Esophagus mucosa (tissue), 1 donor: ENCODE data around the gene PVALB. TPM values are rescaled to one million over a fixed set of nuclear protein-coding genes. Genes with fewer than 3 reads are reported as not detected.

Experiments
- ATAC-seq: fragments of 200-7000 bp; cut with Tn5 transposase; one replicate; pipeline ENCODE4 v1.9.1; 2020
- total RNA-seq: library from RNA; stranded (reverse); gene quantifications from one replicate; pipeline ENCODE4 v1.2.4, GENCODE V29; 2023
- donor health status: DM: yes; HTN: yes; CAD: no.

The PVALB gene
- total RNA-seq, 1 donor from 2014 or later: not detected

- no peak for ATAC-seq
Observed at GRCh38 chr22:36771356-36772063, 45.3 kb downstream of the PVALB start.

DNA sequence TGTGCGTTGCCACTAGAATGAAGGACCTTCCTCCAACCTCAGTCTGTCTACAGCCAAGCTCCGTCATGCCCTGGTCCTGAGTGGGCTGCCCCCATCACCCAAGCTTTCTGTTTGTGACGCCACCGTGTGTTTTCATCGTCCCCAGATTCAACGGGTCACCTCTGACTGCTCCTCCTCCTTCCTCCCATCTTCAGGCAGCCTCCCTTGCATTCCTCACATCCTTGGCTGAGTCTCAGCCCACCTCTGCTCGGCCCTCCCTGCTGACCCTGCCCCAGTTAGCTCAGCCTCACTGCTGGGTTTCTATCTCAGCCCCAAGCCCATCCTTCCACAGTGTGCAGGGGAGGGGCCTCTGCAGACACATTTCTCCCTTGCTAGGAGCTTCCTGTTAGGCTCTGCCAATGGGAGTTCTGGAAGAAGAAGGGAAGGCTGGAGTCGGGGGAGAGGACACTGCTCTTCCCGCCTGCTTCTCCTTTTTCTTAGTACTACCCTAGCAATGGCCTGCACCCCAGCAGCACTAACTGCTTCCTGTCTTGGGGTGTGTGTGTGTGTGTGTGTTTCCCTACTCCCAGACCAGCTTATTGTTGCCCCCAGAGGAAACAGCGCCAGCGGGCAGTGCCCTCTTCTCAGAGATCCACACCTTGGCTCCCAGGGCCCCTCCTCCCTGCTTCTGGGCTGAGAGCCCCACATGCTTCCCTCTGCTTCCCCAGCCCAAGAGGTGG, 46.2 kb downstream of the PVALB start:
- ATAC-seq: no peak

DNA sequence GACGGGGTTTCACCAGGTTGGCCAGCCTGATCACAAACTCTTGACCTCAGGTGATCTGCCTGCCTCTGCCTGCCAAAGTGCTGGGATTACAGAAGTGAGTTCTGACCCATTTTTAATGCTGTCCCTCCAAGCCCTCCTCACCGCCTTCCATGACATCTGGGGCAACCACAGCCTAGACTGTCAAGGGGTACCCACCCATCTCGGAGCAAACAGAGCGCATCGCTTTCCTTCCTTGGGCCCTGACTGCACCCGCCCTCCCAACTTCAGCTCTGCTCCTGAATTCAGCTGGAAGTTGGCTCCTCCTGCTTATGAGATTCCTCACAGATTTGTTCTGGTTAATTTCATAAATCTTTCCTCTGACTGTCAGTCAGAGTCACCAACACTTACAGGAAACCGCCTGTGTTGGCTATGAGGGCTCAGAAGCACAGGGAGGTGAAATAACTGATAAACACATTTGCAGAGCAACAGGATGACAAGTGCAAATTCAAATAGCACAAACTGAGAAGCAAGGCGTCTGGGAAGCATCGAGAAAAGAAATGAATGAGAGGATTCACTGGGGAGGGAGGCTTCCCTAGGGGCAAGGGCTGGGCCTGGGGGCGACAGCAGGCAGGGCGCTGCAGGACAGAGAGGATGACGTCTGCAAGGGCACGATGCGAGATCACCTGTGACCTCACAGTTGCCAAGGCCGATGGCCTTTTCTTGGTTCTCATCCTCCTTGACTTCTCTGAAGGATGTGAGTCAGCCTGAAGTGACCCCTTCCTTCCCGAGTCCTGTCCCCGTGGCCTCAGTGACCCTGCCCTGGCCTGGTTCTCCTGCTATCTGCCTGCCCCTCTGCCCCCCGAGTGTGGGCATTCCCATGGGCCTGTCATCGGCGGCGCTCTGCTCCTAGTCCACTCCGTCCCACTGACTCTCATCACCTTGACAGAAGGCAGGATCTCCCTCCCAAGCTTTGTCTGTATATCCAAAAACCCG, 47.0 kb downstream of the PVALB start:
- ATAC-seq: no peak

DNA sequence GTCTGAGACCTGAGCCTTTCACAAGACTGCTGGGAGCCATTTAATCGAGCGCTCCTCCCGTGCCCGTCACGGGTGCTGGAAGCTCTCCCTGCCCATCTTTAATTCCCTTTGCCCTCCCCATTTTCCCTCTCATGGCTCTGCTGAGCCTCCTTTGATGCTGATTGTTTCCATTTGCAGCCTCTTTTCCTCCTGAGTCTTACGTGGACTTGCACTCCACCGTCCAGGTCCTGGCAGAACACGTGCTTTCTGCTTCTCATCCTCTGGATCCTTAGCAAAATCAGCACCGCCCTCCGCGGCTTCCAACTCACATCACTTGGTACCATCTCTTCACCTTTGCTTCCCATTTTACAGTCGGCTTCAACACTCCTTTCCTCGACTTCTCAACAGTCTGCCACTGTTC, 48.2 kb downstream of the PVALB start:
- ATAC-seq: no peak

DNA sequence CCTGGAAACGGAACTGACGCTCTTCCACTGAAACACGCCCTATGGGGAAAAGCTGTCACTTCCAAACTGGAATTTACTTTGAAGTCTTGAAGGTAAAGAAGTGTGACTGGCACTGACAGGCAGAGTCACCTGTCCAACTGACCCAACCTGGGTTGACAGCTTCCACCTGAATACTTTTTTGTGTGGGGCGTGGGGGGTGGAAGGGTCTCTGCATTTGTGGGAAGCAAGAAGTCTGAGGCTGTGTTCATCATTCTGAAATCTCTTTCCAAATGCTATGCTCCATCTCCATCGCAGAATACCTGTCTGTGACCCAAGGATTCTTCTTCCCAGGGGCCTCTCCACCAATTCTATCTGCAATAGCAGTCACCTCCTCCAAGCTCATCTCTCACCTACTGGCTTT, 48.7 kb downstream of the PVALB start:
- ATAC-seq: no peak

DNA sequence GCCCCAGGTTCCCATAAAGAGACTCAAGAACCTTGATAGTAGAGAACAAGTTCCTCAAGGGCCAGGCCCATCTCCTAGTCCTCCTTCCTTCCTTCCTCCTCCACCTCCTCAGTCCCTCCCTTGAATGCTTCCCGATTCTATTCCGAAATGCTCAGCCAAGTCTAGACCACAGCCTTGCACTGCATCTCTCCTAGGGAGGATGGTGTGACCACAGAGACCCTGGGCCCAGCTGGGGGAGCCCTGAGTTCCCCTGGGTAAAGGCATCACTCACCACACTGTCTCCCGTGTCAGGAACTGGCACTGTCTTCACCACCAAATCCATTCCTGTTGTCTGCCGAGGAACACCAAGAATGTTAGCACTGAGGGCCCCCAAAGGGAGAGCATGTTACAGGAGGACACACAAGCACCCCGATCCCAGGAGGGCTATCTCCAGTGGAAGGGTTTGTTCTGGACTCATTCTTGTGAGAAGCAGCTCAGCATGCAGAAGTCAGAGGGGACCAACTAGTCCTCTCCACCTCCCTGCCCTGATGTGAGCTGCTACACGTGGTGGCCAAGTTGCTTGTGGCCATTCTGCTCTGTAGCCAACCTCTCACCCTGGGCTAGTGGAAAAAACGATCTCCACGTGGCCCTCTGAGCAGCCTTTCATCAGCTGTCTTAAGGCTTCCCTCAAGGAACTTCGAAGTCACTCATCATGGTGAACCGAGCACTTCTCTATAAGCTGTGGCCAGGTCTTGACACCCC, 49.6 kb downstream of the PVALB start:
- ATAC-seq: no peak

DNA sequence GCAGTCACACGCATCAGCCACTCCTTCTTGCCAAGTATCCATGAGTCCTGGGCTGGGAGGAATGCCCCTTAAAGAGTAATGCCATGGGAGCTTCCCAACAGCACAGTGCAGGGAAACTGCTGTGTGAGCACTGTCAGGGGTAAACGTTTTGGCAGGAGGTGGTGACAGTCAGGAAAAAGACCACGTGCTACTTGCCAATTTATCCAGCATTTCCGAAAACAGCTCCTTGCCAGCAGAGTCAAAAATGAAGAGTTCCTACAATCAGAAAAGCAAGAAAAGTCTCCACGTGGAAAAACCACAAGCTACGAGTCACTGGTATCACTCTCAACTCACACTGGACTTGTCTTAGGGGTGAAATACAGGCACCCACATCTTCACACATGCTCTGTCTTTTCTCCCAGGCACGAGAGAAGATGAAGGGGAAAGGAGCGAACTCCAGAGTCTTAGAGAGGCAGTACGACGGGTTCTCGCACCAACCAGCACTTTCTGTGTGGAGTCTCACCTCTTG, 50.8 kb downstream of the PVALB start:
- no peak for ATAC-seq

DNA sequence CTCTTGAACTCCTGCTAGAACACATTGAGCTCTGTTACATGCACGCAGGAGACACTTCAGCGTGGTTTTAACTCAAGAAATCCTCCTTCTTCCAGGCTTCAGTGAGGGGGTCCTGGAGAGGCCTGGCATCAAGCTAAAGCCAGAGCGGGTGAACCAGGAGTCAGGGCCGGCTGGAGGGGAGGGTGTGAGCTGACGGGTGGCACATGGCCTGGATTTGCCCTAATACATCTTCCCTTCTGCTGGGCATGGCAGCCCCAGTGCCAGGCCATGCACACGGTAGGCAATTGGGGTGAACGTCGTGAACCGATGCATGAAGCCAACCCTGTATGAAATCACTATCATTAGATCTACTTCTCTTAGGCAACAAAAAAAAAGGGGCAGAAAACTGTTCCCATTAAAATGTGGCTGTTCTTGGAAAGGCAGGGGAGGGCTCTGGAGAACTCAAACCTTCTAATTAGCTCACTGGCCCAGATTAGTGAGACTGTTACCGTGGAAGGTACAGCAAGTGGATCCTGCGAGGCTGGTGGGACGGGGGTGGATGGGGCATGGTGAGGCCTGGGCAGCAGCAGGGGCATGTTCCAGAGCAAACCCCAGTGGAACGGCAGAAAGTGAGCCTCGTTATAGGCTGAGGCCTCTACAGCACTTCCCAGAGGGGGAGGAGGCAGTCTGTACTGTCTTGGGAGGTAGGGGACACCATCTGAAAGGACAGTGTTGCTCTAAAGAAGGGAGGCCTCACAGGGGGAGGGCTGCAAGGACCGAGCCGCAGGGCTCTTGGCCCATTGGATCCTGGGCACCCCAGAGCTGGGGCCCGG, 51.5 kb downstream of the PVALB start:
- no peak for ATAC-seq

DNA sequence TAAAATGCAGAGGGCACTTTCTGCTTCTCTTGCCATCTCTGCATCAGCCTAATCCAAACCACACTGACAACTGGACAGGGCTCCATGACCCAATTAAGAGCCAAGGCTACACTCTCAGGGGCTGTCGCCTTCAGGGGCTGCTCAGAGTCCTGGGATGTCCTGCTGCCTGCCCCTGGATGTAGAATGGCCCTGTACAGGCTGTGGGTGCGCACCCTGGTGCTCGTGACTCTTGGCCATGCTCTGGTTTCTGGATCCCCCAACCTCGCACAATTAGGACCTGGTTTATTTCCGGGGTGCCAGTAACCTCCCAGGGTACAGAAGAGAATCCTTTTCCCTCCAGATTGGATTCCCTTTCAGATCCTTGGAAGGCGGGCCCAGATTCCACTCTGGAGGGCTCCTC, 52.2 kb downstream of the PVALB start:
- ATAC-seq: no peak

GRCh38 chr22:36764060-36764459, 52.8 kb downstream of the PVALB start:
- ATAC-seq: peak; percentile 59

GRCh38 chr22:36763576-36763975, 53.3 kb downstream of the PVALB start:
- peak; percentile 88 for ATAC-seq

GRCh38 chr22:36762687-36763260, 54.1 kb downstream of the PVALB start:
- no peak for ATAC-seq

- ATAC-seq: no peak
Observed at GRCh38 chr22:36761553-36762240, 55.1 kb downstream of the PVALB start.

DNA sequence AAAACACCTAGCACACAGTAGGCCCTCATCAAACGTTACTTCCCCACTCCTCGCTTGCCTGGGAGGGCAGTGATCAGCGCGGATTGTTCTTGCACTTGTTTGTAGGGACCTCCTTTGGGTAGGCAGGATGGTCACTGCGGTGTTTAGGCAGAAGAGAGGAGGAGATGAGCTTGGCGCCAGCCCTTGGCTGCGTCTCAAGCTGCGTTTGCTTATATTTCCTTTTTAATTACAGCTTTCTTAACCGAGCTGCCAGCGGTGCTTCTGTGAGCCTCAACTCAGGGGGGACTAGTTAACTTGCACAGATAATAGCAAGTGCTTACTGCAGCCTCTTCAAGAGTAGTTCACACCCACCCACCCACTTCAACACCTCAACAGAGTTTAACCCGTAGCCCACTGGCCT, 56.0 kb downstream of the PVALB start:
- no peak for ATAC-seq

- ATAC-seq: no peak
Observed at GRCh38 chr22:36759481-36760159, 57.2 kb downstream of the PVALB start.

GRCh38 chr22:36758792-36759271, 58.0 kb downstream of the PVALB start:
- ATAC-seq: no peak

- peak; percentile 67 for ATAC-seq
Observed at GRCh38 chr22:36757668-36758211, 59.1 kb downstream of the PVALB start.

DNA sequence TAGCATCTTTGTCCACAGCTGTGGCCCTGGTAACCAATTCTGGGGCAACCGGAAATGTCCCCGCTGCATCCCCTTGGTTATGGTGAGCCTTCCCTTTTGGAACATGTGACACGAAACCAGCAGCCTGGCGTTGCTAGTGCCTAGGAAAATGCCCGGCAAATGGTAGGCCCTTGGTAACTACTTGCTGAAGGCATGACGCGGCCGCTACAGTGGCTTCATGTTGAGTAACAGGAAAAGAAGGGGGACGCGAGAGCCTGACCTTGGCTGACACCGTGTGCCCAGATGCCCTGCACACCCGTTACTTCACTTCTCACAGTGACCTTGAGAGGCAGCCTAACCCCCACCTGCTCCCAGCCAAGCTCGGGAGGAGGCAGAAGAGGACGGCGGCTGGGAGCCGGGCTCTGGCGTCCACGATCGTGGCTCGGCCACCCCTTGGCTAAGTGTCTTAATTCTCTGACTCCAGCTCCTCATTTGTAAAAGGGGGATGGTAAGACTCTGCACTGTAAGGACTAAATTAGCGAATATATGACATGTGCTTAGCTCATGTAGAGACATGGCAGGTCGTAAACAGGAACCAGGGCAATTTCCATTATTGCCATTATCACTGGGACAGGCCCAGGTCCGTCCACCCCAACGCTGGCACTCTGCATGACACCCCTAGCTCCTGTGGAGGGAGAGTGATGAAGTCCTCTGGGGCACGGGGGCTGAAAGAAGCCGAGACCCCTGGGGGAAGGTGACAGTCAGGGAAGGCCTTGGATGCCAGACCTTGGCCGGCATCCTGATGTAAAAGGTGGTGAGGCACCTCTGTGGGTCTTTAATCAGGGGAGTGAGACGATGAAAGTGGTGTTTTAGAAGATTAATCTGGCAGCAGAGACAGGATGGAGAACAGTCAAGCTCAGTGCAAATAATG, 59.8 kb downstream of the PVALB start:
- no peak for ATAC-seq
